Transverse colon (tissue), 4 donors: Measurements from ENCODE around the gene DUOXA1. TPM values are rescaled to one million over a fixed set of nuclear protein-coding genes. Genes with fewer than 3 reads are reported as not detected.

Experiments used
- DNase-seq: peaks from one replicate; pipeline ENCODE4 v3.0.0-alpha.2; 2019
- H3K27ac ChIP-seq, 4 donors: fragments of 200-600 bp; sonication (generic); 2 replicates each; pipeline ENCODE4 v1.5.1; 2016 to 2018; ENCODE audit warnings: inconsistent platforms in 4 of 4
- H3K27me3 ChIP-seq: fragments of 200-600 bp; sonication (generic); 2 replicates; pipeline ENCODE4 v1.5.1; 2017; ENCODE audit warnings: inconsistent platforms
- H3K36me3 ChIP-seq, 4 donors: fragments of 200-600 bp; sonication (generic); 2 replicates each; pipeline ENCODE4 v1.5.1; 2017 to 2019; ENCODE audit warnings: inconsistent platforms in 4 of 4
- H3K4me1 ChIP-seq, 4 donors: fragments of 200-600 bp; sonication (generic); 2 replicates each; pipeline ENCODE4 v1.5.1; 2017 to 2020; ENCODE audit warnings: inconsistent platforms in 4 of 4
- H3K4me3 ChIP-seq, 4 donors: fragments of 200-600 bp; sonication (generic); 1 replicate in 1 of 4; 2 replicates in 3 of 4; pipeline versions ENCODE4 v1.5.1 to v1.6.1; 2017 to 2019; ENCODE audit warnings: inconsistent platforms in 4 of 4
- H3K9me3 ChIP-seq, 2 donors: fragments of 200-600 bp; sonication (generic); 2 replicates each; pipeline ENCODE4 v1.5.1; 2017 to 2019; ENCODE audit warnings: inconsistent platforms in 2 of 2
- EP300 ChIP-seq: sonication (generic); formaldehyde crosslinking; IDR thresholded peaks from one replicate; pipeline ENCODE4 v1.6.1; 2017; ENCODE audit warnings: antibody characterized with exemption, low read depth
- POLR2A ChIP-seq: fragments of 450-650 bp; IDR thresholded peaks from one replicate; pipeline ENCODE4 v1.6.1; 2016; ENCODE audit warnings: antibody characterized with exemption, mild to moderate bottlenecking, moderate library complexity
- POLR2AphosphoS5 ChIP-seq, 3 donors: sonication (generic); formaldehyde crosslinking; IDR thresholded peaks; one replicate each; pipeline ENCODE4 v1.6.1; 2016; ENCODE audit warnings: antibody characterized with exemption in 3 of 3
- WGBS, 2 donors: methylation state at CpG; one replicate each; pipeline ENCODE4 v1.1.5; 2018; ENCODE audit warnings: low coverage in 1 of 2; 5-methylcytosine and 5-hydroxymethylcytosine counted together
- in situ Hi-C, 4 donors: fragments of 200-750 bp; cut with MboI; loops; one replicate each; pipeline versions ENCODE4 v1.15.0 to v1.15.1; 2017; ENCODE audit warnings: low sequenced_read_pairs in 3 of 4, low pct_ligation_motif_present in 1 of 4, low pct_unique_long_range_greater_than_20kb in 1 of 4
- intact Hi-C: fragments of 100-400 bp; cut with DNase I; formaldehyde crosslinking; loops from one replicate; pipeline ENCODE4 v1.15.1; 2023; ENCODE audit warnings: low total_unique reads
- total RNA-seq, 4 donors: library from RNA; depleted of rRNA; stranded (reverse); fragments of >200 nt; gene quantifications; one replicate each; pipeline ENCODE4 v1.1.0, GENCODE V29; 2016
- TF ChIP-seq, protein P1 (sequence below), 5 experiments: fragments of 200-600 bp in 3 of 5; fragments of 450-650 bp in 2 of 5; sonication (generic) in 3 of 5; IDR thresholded peaks; 1 replicate in 2 of 5; 2 replicates in 3 of 5; pipeline ENCODE4 v1.5.1; 2016 to 2017; ENCODE audit warnings: antibody characterized with exemption in 5 of 5, inconsistent platforms in 3 of 5, mild to moderate bottlenecking in 2 of 5, moderate library complexity in 1 of 5

Gene DUOXA1
- total RNA-seq, 4 donors from 2014 or later = 1.4 TPM; not detected in 3

DNA sequence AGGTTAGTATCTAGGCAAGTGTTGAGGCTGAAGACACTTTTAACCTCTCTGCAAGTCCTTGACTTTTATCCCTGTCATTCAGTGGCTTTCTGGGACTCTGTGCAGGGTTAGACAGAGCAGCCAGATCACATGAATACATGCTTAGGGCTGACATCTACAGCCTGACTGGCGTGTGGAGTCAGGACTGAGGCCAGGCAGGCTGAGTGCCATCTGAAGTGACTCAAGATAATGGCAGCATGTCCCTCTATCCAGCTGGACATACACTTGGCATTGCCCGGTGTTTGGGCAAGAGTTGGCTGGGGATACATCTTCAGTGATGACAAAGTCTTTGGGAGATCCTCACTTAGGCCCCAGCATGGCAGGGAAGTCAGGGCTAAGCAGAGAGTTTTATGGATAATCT is 38.1 kb downstream of the DUOXA1 start:
- Histone ChIP-seq H3K9me3 (no peaks in the 10 kb centered on the region), H3K4me3 (no peak overlapping the region), H3K27me3 (peaks cover 5% of the 10 kb centered on the region), H3K4me1 (no peaks in the 10 kb centered on the region), H3K27ac (no peak overlapping the region), H3K36me3 (no peaks in the 10 kb centered on the region)
- intact Hi-C loops (no loop called here), in situ Hi-C loops (no loop called here)
- no peak for TF ChIP-seq EP300
- TF ChIP-seq POLR2AphosphoS5 (IDR thresholded peaks at IDR 0.05) = no peak
- no peak for TF ChIP-seq POLR2A
- TF ChIP-seq, protein P1, sequence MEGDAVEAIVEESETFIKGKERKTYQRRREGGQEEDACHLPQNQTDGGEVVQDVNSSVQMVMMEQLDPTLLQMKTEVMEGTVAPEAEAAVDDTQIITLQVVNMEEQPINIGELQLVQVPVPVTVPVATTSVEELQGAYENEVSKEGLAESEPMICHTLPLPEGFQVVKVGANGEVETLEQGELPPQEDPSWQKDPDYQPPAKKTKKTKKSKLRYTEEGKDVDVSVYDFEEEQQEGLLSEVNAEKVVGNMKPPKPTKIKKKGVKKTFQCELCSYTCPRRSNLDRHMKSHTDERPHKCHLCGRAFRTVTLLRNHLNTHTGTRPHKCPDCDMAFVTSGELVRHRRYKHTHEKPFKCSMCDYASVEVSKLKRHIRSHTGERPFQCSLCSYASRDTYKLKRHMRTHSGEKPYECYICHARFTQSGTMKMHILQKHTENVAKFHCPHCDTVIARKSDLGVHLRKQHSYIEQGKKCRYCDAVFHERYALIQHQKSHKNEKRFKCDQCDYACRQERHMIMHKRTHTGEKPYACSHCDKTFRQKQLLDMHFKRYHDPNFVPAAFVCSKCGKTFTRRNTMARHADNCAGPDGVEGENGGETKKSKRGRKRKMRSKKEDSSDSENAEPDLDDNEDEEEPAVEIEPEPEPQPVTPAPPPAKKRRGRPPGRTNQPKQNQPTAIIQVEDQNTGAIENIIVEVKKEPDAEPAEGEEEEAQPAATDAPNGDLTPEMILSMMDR (IDR thresholded peaks at IDR 0.05) = no peak
- 90% methylated on average over 2 of the region's 2 CpGs; no CpG with 5 or more reads in 1 of the 2 donors for WGBS, 2 donors
- no peak for DNase-seq

DNA sequence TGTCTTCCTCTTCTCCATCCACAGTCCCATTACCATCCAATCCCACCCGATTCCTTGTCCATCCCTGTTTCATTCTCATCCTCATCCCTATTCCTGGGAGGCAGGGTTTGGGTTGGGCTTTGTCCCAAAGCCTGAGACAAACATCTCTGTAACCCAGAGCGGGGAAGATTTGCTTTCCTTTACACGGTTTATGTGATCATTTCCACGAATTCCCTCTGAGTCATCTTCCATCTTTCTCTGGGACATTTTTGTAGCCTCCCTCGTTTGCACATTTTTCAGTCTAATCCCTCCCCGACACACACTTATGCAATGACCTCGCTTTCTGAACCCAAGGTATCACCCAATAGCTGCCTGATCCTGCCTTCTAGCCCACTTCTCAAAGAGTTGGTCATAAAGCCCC is 38.5 kb downstream of the DUOXA1 start:
- Histone ChIP-seq H3K36me3 (no peaks in the 10 kb centered on the region), H3K4me3 (no peak overlapping the region), H3K4me1 (no peaks in the 10 kb centered on the region), H3K9me3 (no peaks in the 10 kb centered on the region), H3K27ac (no peak overlapping the region), H3K27me3 (peaks cover 5% of the 10 kb centered on the region)
- intact Hi-C loops (no loop called here), in situ Hi-C loops (no loop called here)
- 46 to 49% methylated on average over 5 to 7 of the region's 7 CpGs for WGBS, 2 donors
- TF ChIP-seq POLR2A = no peak
- DNase-seq = no peak

DNA sequence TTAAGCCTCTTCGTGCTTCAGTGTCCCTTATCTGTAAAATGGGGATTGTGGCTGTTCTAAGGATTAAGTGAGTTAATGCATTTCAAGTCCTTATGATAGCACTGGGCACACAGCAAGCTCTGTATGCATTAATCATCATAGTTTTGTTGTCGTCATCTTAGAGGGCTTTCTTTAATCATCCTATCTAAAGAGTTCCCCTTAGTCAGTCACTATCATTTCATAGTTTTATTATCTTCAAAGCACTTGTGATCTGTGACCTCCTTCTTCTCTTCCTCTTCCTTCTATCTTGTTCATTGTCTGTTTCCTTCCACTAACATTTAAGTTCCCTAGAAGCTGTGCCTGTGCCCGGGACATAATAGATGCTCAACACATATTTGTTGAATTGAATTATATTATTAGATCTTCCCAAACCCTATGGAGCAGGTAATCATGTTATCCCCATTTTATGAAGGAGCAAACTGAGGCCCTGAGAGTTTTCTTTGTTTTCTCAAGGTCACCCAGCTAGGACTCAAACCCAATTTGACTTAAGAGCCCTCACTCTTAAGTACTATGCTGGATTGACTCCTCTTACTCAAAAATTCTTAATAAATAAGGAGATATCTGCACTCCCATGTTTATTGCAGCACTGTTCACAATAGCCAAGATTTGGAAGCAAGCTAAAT is 39.8 kb downstream of the DUOXA1 start:
- H3K27me3 ChIP-seq = peaks cover 5% of the 10 kb centered on the region
- no peaks in the 10 kb centered on the region for H3K36me3 ChIP-seq
- DNase-seq = no peak
- WGBS, 2 donors = 73 to 79% methylated on average over 3 of the region's 3 CpGs
- in situ Hi-C loops (no loop called here), intact Hi-C loops (no loop called here)
- H3K27ac ChIP-seq = no peak overlapping the region
- H3K9me3 ChIP-seq = no peaks in the 10 kb centered on the region
- TF ChIP-seq POLR2A (no peak), EP300 (no peak), POLR2AphosphoS5 (IDR thresholded peaks at IDR 0.05) (no peak)
- TF ChIP-seq, protein P1 (IDR thresholded peaks at IDR 0.05) = no peak
- no peak overlapping the region for H3K4me3 ChIP-seq
- no peaks in the 10 kb centered on the region for H3K4me1 ChIP-seq

DNA sequence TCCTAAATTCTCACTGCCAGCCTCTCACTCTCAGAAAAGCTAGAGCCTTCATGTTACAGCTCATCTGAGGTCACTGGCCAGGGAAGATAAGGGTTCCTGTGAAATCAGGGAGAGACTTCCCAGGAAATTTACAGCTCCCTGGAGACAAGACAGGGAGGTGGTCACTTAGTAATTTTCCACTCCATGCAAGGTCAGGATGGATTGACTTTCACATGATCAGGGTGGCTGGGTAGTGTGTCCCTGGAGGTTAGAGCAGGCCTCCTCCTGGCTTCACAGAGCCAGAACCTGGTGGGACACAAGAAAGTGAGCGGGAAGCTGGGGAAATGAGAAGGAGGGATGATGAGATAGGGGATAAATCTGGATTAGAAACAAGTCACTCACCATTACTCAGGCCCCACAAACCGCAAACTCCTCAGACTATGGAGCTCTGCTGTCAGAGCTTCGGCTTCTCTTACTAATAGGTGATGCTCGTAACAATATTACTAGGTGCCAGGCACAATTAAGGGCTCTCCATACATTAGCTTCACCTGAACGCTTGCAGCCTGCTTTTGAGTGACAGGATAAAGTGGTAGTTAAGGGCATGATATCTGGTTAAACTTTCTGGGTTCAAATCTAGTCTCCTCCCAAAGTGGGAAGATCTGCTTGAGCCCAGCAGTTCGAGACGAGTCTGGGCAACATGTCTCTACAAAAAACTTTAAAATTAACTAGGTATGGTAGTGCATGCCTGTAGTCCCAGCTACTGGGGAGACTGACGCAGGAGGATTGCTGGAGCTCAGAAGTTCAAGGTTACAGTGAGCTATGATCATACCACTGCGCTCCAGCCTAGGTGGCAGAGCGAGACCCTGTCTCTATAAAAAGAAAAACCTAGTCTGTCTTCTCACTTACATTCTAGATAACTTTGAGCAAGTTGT is 40.6 kb downstream of the DUOXA1 start:
- in situ Hi-C loops (no loop called here), intact Hi-C loops (no loop called here)
- Histone ChIP-seq H3K4me3 (no peak overlapping the region), H3K27ac (no peak overlapping the region), H3K27me3 (peaks cover 5% of the 10 kb centered on the region), H3K9me3 (no peaks in the 10 kb centered on the region), H3K4me1 (no peaks in the 10 kb centered on the region), H3K36me3 (no peaks in the 10 kb centered on the region)
- DNase-seq = no peak
- TF ChIP-seq, protein P1 (IDR thresholded peaks at IDR 0.05) = no peak
- no peak for TF ChIP-seq POLR2AphosphoS5 (IDR thresholded peaks at IDR 0.05)
- TF ChIP-seq EP300 = no peak
- TF ChIP-seq POLR2A = no peak
- WGBS, 2 donors = 74 to 90% methylated on average over 3 to 10 of the region's 10 CpGs
